GM12865 (cell line): ENCODE results near the gene EEF1AKMT1.

Experiments
- DNase-seq: peaks from one replicate; pipeline ENCODE4 v3.0.0; 2010; ENCODE audit warnings: low read depth
- H3K4me3 ChIP-seq: 2 replicates; pipeline ENCODE4 v1.5.1; 2011; ENCODE audit warnings: mild to moderate bottlenecking, low read depth, low read length, control low read depth
- TF ChIP-seq, protein P1 (sequence below): IDR thresholded peaks from 2 replicates; pipeline ENCODE4 v1.5.1; 2011; ENCODE audit warnings: low read length, control low read depth, low read depth, inconsistent platforms; ENCODE audit not compliant: insufficient read depth; ENCODE audit errors: missing control alignments

EEF1AKMT1 gene

DNA sequence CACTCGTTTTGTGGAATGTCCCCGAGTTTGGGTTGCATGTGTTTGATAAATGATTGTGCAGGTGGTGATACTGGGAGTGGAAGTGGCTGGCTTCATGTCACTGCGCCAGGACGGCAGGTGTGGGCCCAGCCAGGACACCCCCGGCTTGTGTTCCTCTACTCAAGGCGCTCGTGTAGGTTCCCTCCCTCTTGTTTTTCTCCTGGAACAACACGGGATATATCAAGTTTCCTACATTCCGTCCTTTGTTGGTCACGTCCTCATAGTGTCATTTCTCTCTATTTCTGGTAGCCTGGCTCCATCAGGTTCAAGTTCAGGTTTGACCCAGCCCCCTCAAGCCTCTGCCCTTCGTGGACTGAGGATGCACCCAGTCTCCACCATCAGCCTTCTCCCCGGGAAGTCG is 54.0 kb downstream of the EEF1AKMT1 start:
- DNase-seq, result no peak
- H3K4me3 ChIP-seq, result no peak overlapping the region
- TF ChIP-seq, protein P1, sequence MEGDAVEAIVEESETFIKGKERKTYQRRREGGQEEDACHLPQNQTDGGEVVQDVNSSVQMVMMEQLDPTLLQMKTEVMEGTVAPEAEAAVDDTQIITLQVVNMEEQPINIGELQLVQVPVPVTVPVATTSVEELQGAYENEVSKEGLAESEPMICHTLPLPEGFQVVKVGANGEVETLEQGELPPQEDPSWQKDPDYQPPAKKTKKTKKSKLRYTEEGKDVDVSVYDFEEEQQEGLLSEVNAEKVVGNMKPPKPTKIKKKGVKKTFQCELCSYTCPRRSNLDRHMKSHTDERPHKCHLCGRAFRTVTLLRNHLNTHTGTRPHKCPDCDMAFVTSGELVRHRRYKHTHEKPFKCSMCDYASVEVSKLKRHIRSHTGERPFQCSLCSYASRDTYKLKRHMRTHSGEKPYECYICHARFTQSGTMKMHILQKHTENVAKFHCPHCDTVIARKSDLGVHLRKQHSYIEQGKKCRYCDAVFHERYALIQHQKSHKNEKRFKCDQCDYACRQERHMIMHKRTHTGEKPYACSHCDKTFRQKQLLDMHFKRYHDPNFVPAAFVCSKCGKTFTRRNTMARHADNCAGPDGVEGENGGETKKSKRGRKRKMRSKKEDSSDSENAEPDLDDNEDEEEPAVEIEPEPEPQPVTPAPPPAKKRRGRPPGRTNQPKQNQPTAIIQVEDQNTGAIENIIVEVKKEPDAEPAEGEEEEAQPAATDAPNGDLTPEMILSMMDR, result no peak

DNA sequence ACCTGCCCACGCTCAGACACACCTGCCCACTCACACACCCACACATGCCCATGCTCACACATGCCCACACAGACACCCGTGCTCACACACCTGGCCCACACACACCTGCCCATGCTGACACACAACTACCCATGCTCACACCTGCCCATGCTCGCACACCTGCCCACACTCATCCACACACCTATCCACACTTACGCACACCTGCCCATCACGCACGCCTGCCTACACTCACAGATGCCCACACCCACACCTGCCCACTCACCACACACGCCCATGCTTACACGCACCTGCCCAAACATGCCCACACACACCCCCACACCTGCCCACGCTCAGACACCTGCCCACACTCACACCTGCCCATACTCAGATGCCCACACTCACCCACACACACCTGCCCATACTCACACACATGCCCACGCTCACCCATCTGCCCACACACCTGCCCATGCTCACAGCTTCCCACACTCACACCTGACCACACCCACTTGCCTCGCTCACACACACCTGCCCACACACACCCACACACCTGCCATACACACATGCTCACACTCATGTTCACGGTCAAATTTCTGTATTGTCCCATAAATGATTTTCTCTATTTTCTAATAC is 54.7 kb downstream of the EEF1AKMT1 start:
- TF ChIP-seq, protein P1, result no peak
- H3K4me3 ChIP-seq, result no peak overlapping the region
- no peak for DNase-seq

DNA sequence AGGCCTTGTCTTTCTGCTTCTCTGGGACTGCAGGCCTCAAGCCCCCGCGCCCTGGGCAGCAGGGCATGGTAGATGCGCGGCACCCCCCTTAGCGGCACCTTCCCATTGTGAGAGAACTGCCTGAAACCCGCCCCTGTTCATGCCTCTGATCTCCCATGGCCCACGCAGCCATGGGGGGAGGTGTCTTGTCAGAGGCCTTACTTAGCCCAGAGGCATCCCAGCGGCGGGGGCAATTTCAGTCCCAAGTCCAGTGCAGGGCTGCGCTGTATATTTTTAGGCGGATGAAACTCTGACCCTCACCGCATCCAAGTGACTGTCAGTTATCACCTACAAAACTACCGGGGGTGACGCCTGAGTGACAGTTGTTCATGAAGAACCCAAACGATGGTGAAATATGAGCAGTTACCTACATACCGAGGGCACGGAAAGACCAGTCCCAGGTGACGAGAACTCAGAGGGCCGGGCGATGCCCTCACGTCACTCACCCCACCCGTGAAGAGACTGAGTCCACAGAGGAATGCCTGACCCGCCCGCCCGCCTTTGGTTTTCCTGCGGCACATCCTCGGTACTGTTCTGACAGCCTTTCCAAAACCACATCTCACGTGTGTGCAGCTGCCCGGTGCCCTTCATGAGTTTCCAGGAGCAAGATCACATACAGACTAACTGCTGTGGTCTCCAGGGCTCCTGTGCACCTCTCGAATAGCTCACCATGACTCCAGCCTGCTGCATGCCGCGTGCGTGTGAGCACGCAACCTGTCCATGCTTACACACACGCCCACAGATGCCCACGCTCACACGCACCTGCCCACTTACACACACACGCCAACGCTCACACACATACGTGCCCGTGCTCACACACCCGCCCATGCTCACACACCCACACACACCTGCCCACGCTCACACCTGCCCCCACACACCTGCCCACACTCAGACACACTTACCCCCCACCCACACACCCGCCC is 55.9 kb downstream of the EEF1AKMT1 start:
- no peak for DNase-seq
- no peak overlapping the region for H3K4me3 ChIP-seq
- TF ChIP-seq, protein P1, result no peak

DNA sequence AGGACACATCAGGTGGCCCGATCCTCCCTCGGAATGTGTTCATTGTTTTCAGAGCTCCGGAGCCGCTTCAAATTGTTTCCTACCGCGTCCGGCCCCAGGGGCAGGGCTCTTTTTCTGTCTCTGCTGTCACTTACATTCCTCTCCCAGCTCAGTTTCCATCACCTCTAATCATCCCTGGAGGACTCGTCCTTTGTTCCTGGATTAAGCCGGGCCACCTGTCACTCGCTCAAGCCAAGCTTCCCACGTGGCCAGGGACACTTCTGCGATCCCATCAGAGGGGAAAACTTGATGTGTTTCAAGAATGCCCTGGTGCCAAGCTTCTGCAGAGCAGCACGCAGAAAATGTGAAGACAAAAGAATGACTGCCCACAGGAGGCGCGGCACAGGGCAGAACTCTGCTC is 56.8 kb downstream of the EEF1AKMT1 start:
- H3K4me3 ChIP-seq, result no peak overlapping the region
- TF ChIP-seq, protein P1, result no peak
- no peak for DNase-seq

DNA sequence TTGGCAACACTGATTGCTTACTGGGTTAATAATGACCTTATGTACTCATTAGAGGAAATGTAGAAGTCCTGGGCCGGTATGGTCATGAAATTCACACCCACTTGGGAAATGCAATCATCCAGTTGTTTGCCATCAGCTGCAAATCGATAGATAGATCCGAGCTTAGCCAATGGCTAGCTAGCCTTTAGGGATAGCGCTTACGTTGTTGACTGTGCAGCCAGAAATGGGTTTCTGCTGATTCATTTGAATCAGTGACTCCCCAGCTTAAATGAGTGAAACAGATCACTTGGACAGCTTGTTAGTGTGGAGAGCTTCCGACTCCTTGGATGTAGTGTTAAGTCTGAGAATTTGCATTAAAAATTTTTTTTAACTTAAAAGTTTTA is 58.4 kb downstream of the EEF1AKMT1 start:
- DNase-seq, result no peak
- TF ChIP-seq, protein P1, result no peak
- no peak overlapping the region for H3K4me3 ChIP-seq

DNA sequence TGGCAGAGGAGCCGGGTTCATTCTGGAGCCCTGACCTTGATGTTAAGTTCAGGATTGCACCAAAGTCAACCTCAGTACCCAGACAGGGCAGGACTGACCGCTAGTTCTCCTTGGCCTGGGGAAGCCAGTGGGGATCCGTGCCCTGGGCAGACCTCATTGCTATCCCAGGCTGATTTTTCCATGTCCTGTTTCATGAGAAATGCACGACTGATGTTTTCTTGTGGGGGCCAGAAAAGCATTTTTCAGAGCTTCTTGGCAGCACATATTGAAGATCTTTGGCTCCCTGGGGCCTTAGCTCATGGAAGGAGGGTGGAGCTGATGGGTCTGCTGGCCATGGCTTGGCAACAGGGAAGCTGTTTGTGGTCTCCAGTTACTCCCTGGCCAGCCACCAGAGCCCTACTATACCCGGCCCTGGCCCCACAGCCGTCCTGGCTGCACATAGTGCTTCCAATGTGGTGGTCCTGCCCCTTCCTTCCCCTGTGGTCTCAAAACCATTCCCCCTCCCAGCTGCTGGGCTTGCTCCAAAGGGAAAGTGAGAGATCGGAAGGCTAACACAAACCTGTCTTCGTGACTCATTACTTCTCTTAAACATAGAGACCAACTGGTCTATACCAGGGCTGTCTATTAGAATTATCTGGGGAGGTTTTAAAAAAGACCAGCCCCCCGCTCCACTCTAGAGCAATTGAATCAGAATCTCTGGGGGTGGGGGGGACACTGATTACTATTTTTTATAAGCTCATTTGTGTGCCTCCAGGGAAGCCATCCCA is 59.0 kb downstream of the EEF1AKMT1 start:
- TF ChIP-seq, protein P1, result no peak
- no peak overlapping the region for H3K4me3 ChIP-seq
- no peak for DNase-seq
